ENCODE measurements around the gene CLCA2. TPM values are rescaled to one million over a fixed set of nuclear protein-coding genes. Genes with fewer than 3 reads are reported as not detected.

Gene CLCA2
- total RNA-seq, 1 donor from 2014 or later, result not detected

DNA sequence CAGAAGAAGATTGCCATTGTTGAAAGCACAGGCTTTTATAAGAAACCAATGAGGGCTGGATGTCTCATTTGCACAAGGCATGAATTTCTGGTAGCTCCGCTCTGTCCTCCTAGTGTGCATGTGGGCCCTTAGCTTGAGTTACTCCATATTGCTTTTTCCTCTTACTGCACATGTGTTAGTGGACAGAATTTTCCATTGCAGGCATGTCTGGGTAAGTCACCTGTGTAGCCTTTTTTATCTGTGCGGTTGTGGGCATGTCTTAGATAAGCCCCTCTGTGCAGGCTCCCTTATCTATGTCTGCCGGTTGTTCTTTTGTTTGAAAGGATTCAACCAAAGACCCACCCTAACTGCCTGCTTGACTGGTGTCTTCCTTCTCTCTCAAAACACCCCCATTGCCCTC is 37.5 kb downstream of the CLCA2 start:
- Histone ChIP-seq H4K20me1 (ENCODE audit: low read depth) (no peaks in the 10 kb centered on the region), H3K27me3 (no peaks in the 10 kb centered on the region), H3K27ac (no peak overlapping the region), H3K36me3 (no peaks in the 10 kb centered on the region), H3K4me1 (no peaks in the 10 kb centered on the region), H3K4me3 (no peak overlapping the region), H2AFZ (replicated peaks) (no peak overlapping the region), H3K9ac (no peak overlapping the region), H3K4me2 (no peak overlapping the region), H3F3A (ENCODE audit: low read depth) (no peaks in the 10 kb centered on the region), H3K79me2 (ENCODE audit: low read depth) (no peaks in the 10 kb centered on the region), H3K9me3 (ENCODE audit: low read depth) (no peaks in the 10 kb centered on the region)
- H3K4me1 Mint-ChIP-seq, result no peaks in the 10 kb centered on the region
- H3K36me3 Mint-ChIP-seq, result no peaks in the 10 kb centered on the region
- H3K4me3 Mint-ChIP-seq, result no peak overlapping the region
- DNase-seq (ENCODE audit: low spot score), result no peak
- no peak overlapping the region for H3K27ac Mint-ChIP-seq
- H3K27me3 Mint-ChIP-seq (ENCODE audit: insufficient read depth, low read depth), result no peaks in the 10 kb centered on the region
- H3K9me3 Mint-ChIP-seq, result no peaks in the 10 kb centered on the region
- TF ChIP-seq EZH2phosphoT487 (IDR thresholded peaks at IDR 0.05) (no peak), EZH2 (IDR thresholded peaks at IDR 0.05) (no peak)
- TF ChIP-seq, protein P1, sequence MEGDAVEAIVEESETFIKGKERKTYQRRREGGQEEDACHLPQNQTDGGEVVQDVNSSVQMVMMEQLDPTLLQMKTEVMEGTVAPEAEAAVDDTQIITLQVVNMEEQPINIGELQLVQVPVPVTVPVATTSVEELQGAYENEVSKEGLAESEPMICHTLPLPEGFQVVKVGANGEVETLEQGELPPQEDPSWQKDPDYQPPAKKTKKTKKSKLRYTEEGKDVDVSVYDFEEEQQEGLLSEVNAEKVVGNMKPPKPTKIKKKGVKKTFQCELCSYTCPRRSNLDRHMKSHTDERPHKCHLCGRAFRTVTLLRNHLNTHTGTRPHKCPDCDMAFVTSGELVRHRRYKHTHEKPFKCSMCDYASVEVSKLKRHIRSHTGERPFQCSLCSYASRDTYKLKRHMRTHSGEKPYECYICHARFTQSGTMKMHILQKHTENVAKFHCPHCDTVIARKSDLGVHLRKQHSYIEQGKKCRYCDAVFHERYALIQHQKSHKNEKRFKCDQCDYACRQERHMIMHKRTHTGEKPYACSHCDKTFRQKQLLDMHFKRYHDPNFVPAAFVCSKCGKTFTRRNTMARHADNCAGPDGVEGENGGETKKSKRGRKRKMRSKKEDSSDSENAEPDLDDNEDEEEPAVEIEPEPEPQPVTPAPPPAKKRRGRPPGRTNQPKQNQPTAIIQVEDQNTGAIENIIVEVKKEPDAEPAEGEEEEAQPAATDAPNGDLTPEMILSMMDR (IDR thresholded peaks at IDR 0.05), result no peak

DNA sequence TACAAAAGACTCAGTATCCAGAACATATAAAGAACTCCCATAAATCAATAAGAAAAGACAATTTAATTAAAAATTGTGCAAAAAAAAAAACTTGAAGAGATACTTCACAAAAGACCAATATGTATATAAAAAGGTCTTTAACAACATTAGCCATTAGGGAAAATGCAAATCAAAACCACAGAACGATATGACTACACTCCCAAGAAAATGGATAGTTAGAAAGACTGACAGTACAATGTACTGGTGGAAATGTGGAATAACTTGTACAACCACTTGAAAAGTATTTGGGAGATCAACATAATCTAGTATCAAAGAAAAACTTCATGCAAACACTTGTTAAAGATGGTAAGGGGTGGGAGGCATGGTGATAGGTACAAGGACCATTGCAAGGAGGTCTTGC is 40.8 kb downstream of the CLCA2 start:
- Histone ChIP-seq H3K9ac (no peak overlapping the region), H4K20me1 (ENCODE audit: low read depth) (no peaks in the 10 kb centered on the region), H3K27ac (no peak overlapping the region), H3F3A (ENCODE audit: low read depth) (no peaks in the 10 kb centered on the region), H3K4me1 (no peaks in the 10 kb centered on the region), H3K79me2 (ENCODE audit: low read depth) (no peaks in the 10 kb centered on the region), H3K36me3 (no peaks in the 10 kb centered on the region), H3K9me3 (ENCODE audit: low read depth) (no peaks in the 10 kb centered on the region), H3K4me3 (no peak overlapping the region), H3K4me2 (no peak overlapping the region), H3K27me3 (no peaks in the 10 kb centered on the region), H2AFZ (replicated peaks) (no peak overlapping the region)
- no peak for DNase-seq (ENCODE audit: low spot score)
- Mint-ChIP-seq H3K4me1 (no peaks in the 10 kb centered on the region), H3K4me3 (no peak overlapping the region), H3K9me3 (no peaks in the 10 kb centered on the region), H3K27me3 (ENCODE audit: insufficient read depth, low read depth) (no peaks in the 10 kb centered on the region), H3K36me3 (no peaks in the 10 kb centered on the region), H3K27ac (no peak overlapping the region)
- TF ChIP-seq EZH2phosphoT487 (IDR thresholded peaks at IDR 0.05) (no peak), EZH2 (IDR thresholded peaks at IDR 0.05) (no peak)
- TF ChIP-seq, protein P1 (IDR thresholded peaks at IDR 0.05), result no peak

DNA sequence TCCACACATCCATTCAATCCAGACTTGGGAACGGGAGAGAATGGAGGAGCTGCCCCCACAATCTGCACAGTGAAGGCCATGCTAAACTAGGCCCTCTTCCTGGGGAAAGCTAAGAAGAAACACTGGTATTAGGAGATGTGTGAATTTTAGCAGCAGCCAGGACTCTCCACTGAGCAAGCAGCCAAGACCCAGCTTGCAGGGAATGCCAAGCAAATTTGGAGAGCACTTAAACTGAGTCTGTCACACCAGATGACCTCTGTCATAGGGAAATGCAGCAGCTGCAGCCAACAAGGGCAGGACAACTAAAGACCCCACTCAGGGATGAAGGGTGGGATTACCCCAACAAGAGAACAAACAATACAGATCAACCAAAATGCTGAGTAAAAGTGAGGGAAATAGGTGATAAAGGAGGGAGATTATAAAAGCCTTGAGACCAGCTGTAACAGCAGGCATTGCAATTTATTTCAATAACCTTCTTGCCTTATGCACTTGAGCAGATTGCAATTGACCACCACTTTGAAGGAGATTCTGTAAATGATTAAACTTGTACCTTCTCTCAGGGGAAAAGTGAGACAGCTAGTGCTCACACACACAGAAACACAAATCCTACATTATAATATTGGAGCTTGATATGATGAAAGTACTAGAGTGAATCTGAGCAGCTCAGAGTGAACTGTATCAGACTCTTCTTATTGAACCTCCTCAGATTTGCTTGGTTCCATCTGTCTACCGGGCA is 42.3 kb downstream of the CLCA2 start:
- Mint-ChIP-seq H3K9me3 (no peaks in the 10 kb centered on the region), H3K27me3 (ENCODE audit: insufficient read depth, low read depth) (no peaks in the 10 kb centered on the region), H3K36me3 (no peaks in the 10 kb centered on the region), H3K27ac (no peak overlapping the region), H3K4me3 (no peak overlapping the region), H3K4me1 (no peaks in the 10 kb centered on the region)
- no peaks in the 10 kb centered on the region for H3K79me2 ChIP-seq (ENCODE audit: low read depth)
- H3K9ac ChIP-seq, result no peak overlapping the region
- no peak overlapping the region for H3K4me2 ChIP-seq
- no peak overlapping the region for H3K27ac ChIP-seq
- TF ChIP-seq EZH2phosphoT487 (IDR thresholded peaks at IDR 0.05), result no peak
- no peak for TF ChIP-seq EZH2 (IDR thresholded peaks at IDR 0.05)
- TF ChIP-seq, protein P1 (IDR thresholded peaks at IDR 0.05), result no peak
- no peak for DNase-seq (ENCODE audit: low spot score)
- H3F3A ChIP-seq (ENCODE audit: low read depth), result no peaks in the 10 kb centered on the region
- H3K27me3 ChIP-seq, result no peaks in the 10 kb centered on the region
- H3K36me3 ChIP-seq, result no peaks in the 10 kb centered on the region
- H2AFZ ChIP-seq (replicated peaks), result no peak overlapping the region
- no peaks in the 10 kb centered on the region for H3K4me1 ChIP-seq
- H3K9me3 ChIP-seq (ENCODE audit: low read depth), result no peaks in the 10 kb centered on the region
- no peak overlapping the region for H3K4me3 ChIP-seq
- H4K20me1 ChIP-seq (ENCODE audit: low read depth), result no peaks in the 10 kb centered on the region

All from neural progenitor cell (in vitro differentiated cells).